Measurements from ENCODE around the gene ELFN1. TPM values are rescaled to one million over a fixed set of nuclear protein-coding genes. Genes with fewer than 3 reads are reported as not detected.

ELFN1 gene
- total and polyA plus RNA-seq, 9 of the 15 experiments (the other 6 are each of a cell fraction or from before 2014, with no cell fraction given), result 0.04 to 0.64 (median 0.18) TPM; not detected in 2

GRCh38 chr7:1685000-1685624 lies 15.0 kb downstream of the ELFN1 start:
- Histone ChIP-seq H3K27ac (ENCODE audit: extremely low read depth, low read depth, low read length) (no peak overlapping the region), H3K4me3 (no peak overlapping the region), H3K9ac (ENCODE audit: insufficient read depth in 1 of 2, low read depth in 2 of 2, low read length in 2 of 2) (no peak overlapping the region), H2AFZ (ENCODE audit: low read depth, low read length) (no peak overlapping the region), H3K36me3 (ENCODE audit: control insufficient read depth, insufficient read depth, low read length) (no peaks in the 10 kb centered on the region), H3K27me3 (ENCODE audit: control insufficient read depth in 2 of 2, insufficient read depth in 2 of 2, low read length in 2 of 2) (peaks cover under 1 to 4% of the 10 kb centered on the region in 2 experiments; a peak in 2 of 5 replicates), H3K9me1 (ENCODE audit: control insufficient read depth, insufficient read depth, low read length) (no peaks in the 10 kb centered on the region), H3K4me1 (replicated peaks in 1 of 2; ENCODE audit: control insufficient read depth in 2 of 2, insufficient read depth in 2 of 2, low read length in 2 of 2) (no peaks in the 10 kb centered on the region), H3K9me3 (replicated peaks; ENCODE audit: control insufficient read depth, insufficient read depth, low read depth, low read length) (no peaks in the 10 kb centered on the region), H4K20me1 (replicated peaks; ENCODE audit: control insufficient read depth, insufficient read depth, low read length) (no peaks in the 10 kb centered on the region), H3K4me2 (ENCODE audit: insufficient read depth, low read length) (no peak overlapping the region), H3K79me2 (ENCODE audit: control insufficient read depth, insufficient read depth, low read length) (no peaks in the 10 kb centered on the region)
- no peak for FAIRE-seq
- TF ChIP-seq ELF1 (tag; IDR thresholded peaks at IDR 0.05) (no peak), CBX3 (IDR thresholded peaks at IDR 0.05; ENCODE audit: borderline replicate concordance in 1 of 2, low read length in 2 of 2) (peak in 1 of 2 experiments; percentile 87; a peak in 2 of 3 replicates), TRIM28 (IDR thresholded peaks at IDR 0.05) (peak; percentile 77), CBX5 (IDR thresholded peaks at IDR 0.05; ENCODE audit: borderline replicate concordance, low read depth) (peak; percentile 84), NFE2 (IDR thresholded peaks at IDR 0.05; ENCODE audit: low read depth) (no peak)
- WGBS (ENCODE audit: insufficient coverage, low coverage, missing lambda C conversion rate), result 28% methylated on average over 1 of the region's 1 CpG
- POLR2A ChIA-PET, result no interaction called here
- no TSS peak for BruUV-seq (replicated peaks)
- in situ Hi-C loops (cut with MboI), result no loop called here
- CTCF ChIA-PET (ENCODE audit: low intra/inter-chr PET ratio), result no interaction called here
- no peak for ATAC-seq
- intact Hi-C loops (cut with micrococcal nuclease), result no loop called here
- no peak for DNase-seq (ENCODE audit: extremely low read depth in 1 of 4, low spot score in 3 of 4)

- no peak overlapping the region for H2AFZ ChIP-seq (ENCODE audit: low read depth, low read length)
- no peaks in the 10 kb centered on the region for H3K9me1 ChIP-seq (ENCODE audit: control insufficient read depth, insufficient read depth, low read length)
- CTCF ChIA-PET (ENCODE audit: low intra/inter-chr PET ratio), result no interaction called here
- no peak overlapping the region for H3K27ac ChIP-seq (ENCODE audit: extremely low read depth, low read depth, low read length)
- H3K9ac ChIP-seq (ENCODE audit: insufficient read depth in 1 of 2, low read depth in 2 of 2, low read length in 2 of 2), result no peak overlapping the region
- FAIRE-seq (no peak), DNase-seq (ENCODE audit: extremely low read depth in 1 of 4, low spot score in 3 of 4) (no peak), ATAC-seq (no peak)
- intact Hi-C loops (cut with micrococcal nuclease) (no loop called here), in situ Hi-C loops (cut with MboI) (no loop called here)
- no peaks in the 10 kb centered on the region for H3K79me2 ChIP-seq (ENCODE audit: control insufficient read depth, insufficient read depth, low read length)
- no TSS peak for BruUV-seq (replicated peaks)
- TF ChIP-seq IRF2 (CRISPR knock-in tag; IDR thresholded peaks at IDR 0.05), result no peak
- TF ChIP-seq BRD4 (IDR thresholded peaks at IDR 0.05), result no peak
- no peak for TF ChIP-seq TBL1XR1 (IDR thresholded peaks at IDR 0.05; ENCODE audit: low read length in 2 of 2)
- no peak for TF ChIP-seq BRF2 (IDR thresholded peaks at IDR 0.05; ENCODE audit: borderline replicate concordance, insufficient read depth, insufficient read length)
- TF ChIP-seq E2F8 (IDR thresholded peaks at IDR 0.05; ENCODE audit: low read depth, partially characterized antibody), result no peak
- H3K9me3 ChIP-seq (replicated peaks; ENCODE audit: control insufficient read depth, insufficient read depth, low read depth, low read length), result no peaks in the 10 kb centered on the region
- peaks cover 8 to 26% of the 10 kb centered on the region in 2 experiments; a peak in 3 of 5 replicates for H3K27me3 ChIP-seq (ENCODE audit: control insufficient read depth in 2 of 2, insufficient read depth in 2 of 2, low read length in 2 of 2)
- POLR2A ChIA-PET, result no interaction called here
- H3K4me2 ChIP-seq (ENCODE audit: insufficient read depth, low read length), result no peak overlapping the region
- no peaks in the 10 kb centered on the region for H3K36me3 ChIP-seq (ENCODE audit: control insufficient read depth, insufficient read depth, low read length)
- peaks cover 0 to 2% of the 10 kb centered on the region in 2 experiments; a peak in 1 of 5 replicates for H3K4me1 ChIP-seq (replicated peaks in 1 of 2; ENCODE audit: control insufficient read depth in 2 of 2, insufficient read depth in 2 of 2, low read length in 2 of 2)
- no peak overlapping the region for H3K4me3 ChIP-seq
- no peaks in the 10 kb centered on the region for H4K20me1 ChIP-seq (replicated peaks; ENCODE audit: control insufficient read depth, insufficient read depth, low read length)
These were observed 18.5 kb downstream of the ELFN1 start for GRCh38 chr7:1688542-1688941.
